Muscle layer of duodenum (tissue), 2 donors: ENCODE results near the gene GABRB1.

Experiments
- H3K27ac ChIP-seq: one replicate; pipeline ENCODE4 v1.7.0; 2013; ENCODE audit warnings: mild to moderate bottlenecking, low read length
- H3K27me3 ChIP-seq: one replicate; pipeline ENCODE4 v1.7.0; 2013; ENCODE audit warnings: low read depth, mild to moderate bottlenecking, control low read depth, low read length
- H3K36me3 ChIP-seq, 2 donors: one replicate each; pipeline ENCODE4 v1.7.0; 2013; ENCODE audit warnings: low read length in 2 of 2, control low read depth in 1 of 2, mild to moderate bottlenecking in 1 of 2; ENCODE audit not compliant: insufficient read depth in 2 of 2, control insufficient read depth in 1 of 2
- H3K4me1 ChIP-seq, 2 donors: one replicate each; pipeline ENCODE4 v1.7.0; 2013; ENCODE audit warnings: low read length in 2 of 2, mild to moderate bottlenecking in 2 of 2, control low read depth in 1 of 2, moderate library complexity in 1 of 2; ENCODE audit not compliant: insufficient read depth in 2 of 2, control insufficient read depth in 1 of 2
- H3K4me3 ChIP-seq, 2 donors: one replicate each; pipeline ENCODE4 v1.7.0; 2013; ENCODE audit warnings: low read length in 2 of 2, low read depth in 1 of 2, mild to moderate bottlenecking in 1 of 2
- H3K9me3 ChIP-seq, 2 donors: one replicate each; pipeline ENCODE4 v1.7.0; 2013; ENCODE audit warnings: low read length in 2 of 2, control low read depth in 1 of 2, mild to moderate bottlenecking in 1 of 2; ENCODE audit not compliant: control insufficient read depth in 1 of 2
- donor health status: healthy.

The GABRB1 gene

GRCh38 chr4:47075262-47075661 lies 43.9 kb downstream of the GABRB1 start:
- Histone ChIP-seq H3K4me3 (no peak overlapping the region), H3K36me3 (no peaks in the 10 kb centered on the region), H3K27ac (no peak overlapping the region), H3K9me3 (no peaks in the 10 kb centered on the region), H3K27me3 (no peaks in the 10 kb centered on the region), H3K4me1 (no peaks in the 10 kb centered on the region)

GRCh38 chr4:47075919-47076318 lies 44.6 kb downstream of the GABRB1 start:
- Histone ChIP-seq H3K4me3 (no peak overlapping the region), H3K27me3 (no peaks in the 10 kb centered on the region), H3K27ac (no peak overlapping the region), H3K36me3 (no peaks in the 10 kb centered on the region), H3K4me1 (no peaks in the 10 kb centered on the region), H3K9me3 (no peaks in the 10 kb centered on the region)

GRCh38 chr4:47084111-47084510 lies 52.7 kb downstream of the GABRB1 start:
- H3K27ac ChIP-seq: no peak overlapping the region
- H3K27me3 ChIP-seq: no peaks in the 10 kb centered on the region
- H3K36me3 ChIP-seq: no peaks in the 10 kb centered on the region
- no peaks in the 10 kb centered on the region for H3K9me3 ChIP-seq
- H3K4me1 ChIP-seq: no peaks in the 10 kb centered on the region
- no peak overlapping the region for H3K4me3 ChIP-seq

GRCh38 chr4:47084795-47085194 lies 53.4 kb downstream of the GABRB1 start:
- no peaks in the 10 kb centered on the region for H3K36me3 ChIP-seq
- no peak overlapping the region for H3K27ac ChIP-seq
- no peaks in the 10 kb centered on the region for H3K27me3 ChIP-seq
- no peak overlapping the region for H3K4me3 ChIP-seq
- no peaks in the 10 kb centered on the region for H3K9me3 ChIP-seq
- no peaks in the 10 kb centered on the region for H3K4me1 ChIP-seq

- no peak overlapping the region for H3K4me3 ChIP-seq
- H3K27me3 ChIP-seq: no peaks in the 10 kb centered on the region
- no peaks in the 10 kb centered on the region for H3K9me3 ChIP-seq
- H3K27ac ChIP-seq: no peak overlapping the region
- H3K4me1 ChIP-seq: no peaks in the 10 kb centered on the region
- no peaks in the 10 kb centered on the region for H3K36me3 ChIP-seq
These were observed 56.9 kb downstream of the GABRB1 start for GRCh38 chr4:47088298-47088697.

GRCh38 chr4:47095884-47096283 lies 64.5 kb downstream of the GABRB1 start:
- no peaks in the 10 kb centered on the region for H3K4me1 ChIP-seq
- H3K36me3 ChIP-seq: no peaks in the 10 kb centered on the region
- H3K4me3 ChIP-seq: no peak overlapping the region
- H3K27me3 ChIP-seq: no peaks in the 10 kb centered on the region
- no peaks in the 10 kb centered on the region for H3K9me3 ChIP-seq
- no peak overlapping the region for H3K27ac ChIP-seq

GRCh38 chr4:47101453-47101852 lies 70.1 kb downstream of the GABRB1 start:
- Histone ChIP-seq H3K4me1 (no peaks in the 10 kb centered on the region), H3K36me3 (no peaks in the 10 kb centered on the region), H3K27me3 (no peaks in the 10 kb centered on the region), H3K27ac (no peak overlapping the region), H3K9me3 (no peaks in the 10 kb centered on the region), H3K4me3 (no peak overlapping the region)

GRCh38 chr4:47104986-47105385 lies 73.6 kb downstream of the GABRB1 start:
- Histone ChIP-seq H3K27ac (no peak overlapping the region), H3K36me3 (no peaks in the 10 kb centered on the region), H3K9me3 (no peaks in the 10 kb centered on the region), H3K27me3 (no peaks in the 10 kb centered on the region), H3K4me3 (no peak overlapping the region), H3K4me1 (no peaks in the 10 kb centered on the region)

- Histone ChIP-seq H3K9me3 (no peaks in the 10 kb centered on the region), H3K4me3 (no peak overlapping the region), H3K27ac (no peak overlapping the region), H3K36me3 (no peaks in the 10 kb centered on the region), H3K4me1 (no peaks in the 10 kb centered on the region), H3K27me3 (no peaks in the 10 kb centered on the region)
These were observed 75.2 kb downstream of the GABRB1 start for GRCh38 chr4:47106561-47106960.

GRCh38 chr4:47109379-47109778 lies 78.0 kb downstream of the GABRB1 start:
- Histone ChIP-seq H3K4me3 (no peak overlapping the region), H3K9me3 (no peaks in the 10 kb centered on the region), H3K36me3 (no peaks in the 10 kb centered on the region), H3K27ac (no peak overlapping the region), H3K27me3 (no peaks in the 10 kb centered on the region), H3K4me1 (no peaks in the 10 kb centered on the region)

GRCh38 chr4:47110546-47111132 lies 79.3 kb downstream of the GABRB1 start:
- no peaks in the 10 kb centered on the region for H3K9me3 ChIP-seq
- H3K4me3 ChIP-seq: no peak overlapping the region
- H3K36me3 ChIP-seq: no peaks in the 10 kb centered on the region
- H3K4me1 ChIP-seq: no peaks in the 10 kb centered on the region
- no peaks in the 10 kb centered on the region for H3K27me3 ChIP-seq
- H3K27ac ChIP-seq: no peak overlapping the region

- no peaks in the 10 kb centered on the region for H3K4me1 ChIP-seq
- no peaks in the 10 kb centered on the region for H3K9me3 ChIP-seq
- H3K4me3 ChIP-seq: no peak overlapping the region
- no peaks in the 10 kb centered on the region for H3K27me3 ChIP-seq
- no peak overlapping the region for H3K27ac ChIP-seq
- H3K36me3 ChIP-seq: no peaks in the 10 kb centered on the region
These were observed 87.0 kb downstream of the GABRB1 start for GRCh38 chr4:47118192-47118929.
